PC-3 (cell line): ENCODE data around the gene PCDH9. TPM values are rescaled to one million over a fixed set of nuclear protein-coding genes. Genes with fewer than 3 reads are reported as not detected.

ENCODE experiments used
- ATAC-seq: fragments of 200-7000 bp; cut with Tn5 transposase; 2 replicates; pipeline ENCODE4 v1.9.1; 2020; ENCODE audit warnings: mild to moderate bottlenecking, moderate library complexity
- BruUV-seq: library from RNA; stranded (reverse); fragments of 400-500 nt; replicated peaks from 2 replicates; lab custom pipeline; 2021; lab: Mats Ljungman, UMichigan
- CTCF ChIA-PET: fragments of 300-600 bp; sonication (Branson Sonifier 250); formaldehyde crosslinking; loops from one replicate; lab custom pipeline; 2022; ENCODE audit warnings: antibody characterized with exemption; lab: Charles Lee
- POLR2A ChIA-PET: fragments of 300-600 bp; sonication (Branson Sonifier 250); formaldehyde crosslinking; loops from one replicate; lab custom pipeline; 2022; ENCODE audit warnings: antibody characterized with exemption; ENCODE audit not compliant: unreplicated experiment; lab: Charles Lee
- DNase-seq: peaks from one replicate; pipeline ENCODE4 v3.0.0-alpha.2; 2015
- H2AFZ ChIP-seq: fragments of 300-600 bp; sonication (generic); 2 replicates; pipeline ENCODE4 v1.6.0; 2016; ENCODE audit warnings: antibody characterized with exemption, low read length
- H3F3A ChIP-seq: fragments of 300-600 bp; sonication (generic); one replicate; pipeline ENCODE4 v1.6.0; 2017; ENCODE audit warnings: antibody characterized with exemption, low read length, control low read depth, mild to moderate bottlenecking; ENCODE audit not compliant: unreplicated experiment
- H3K27ac ChIP-seq: fragments of 300-600 bp; sonication (generic); 2 replicates; pipeline ENCODE4 v1.5.1; 2016; ENCODE audit warnings: mild to moderate bottlenecking, low read length
- H3K27me3 ChIP-seq: fragments of 300-600 bp; sonication (generic); 2 replicates; pipeline ENCODE4 v1.6.1; 2016; ENCODE audit warnings: low read length, mixed read lengths
- H3K36me3 ChIP-seq: fragments of 300-600 bp; sonication (generic); 2 replicates; pipeline ENCODE4 v1.6.1; 2016; ENCODE audit warnings: low read depth, mixed run types, low read length, mixed read lengths
- H3K4me1 ChIP-seq: fragments of 300-600 bp; sonication (generic); 2 replicates; pipeline ENCODE4 v1.5.1; 2016; ENCODE audit warnings: low read length; ENCODE audit not compliant: insufficient read depth
- H3K4me2 ChIP-seq: fragments of 300-600 bp; sonication (generic); 2 replicates; pipeline ENCODE4 v1.6.0; 2016; ENCODE audit warnings: low read length
- H3K4me3 ChIP-seq: fragments of 300-600 bp; sonication (generic); 2 replicates; pipeline ENCODE4 v1.5.1; 2016; ENCODE audit warnings: mild to moderate bottlenecking, low read length, mixed read lengths
- H3K79me2 ChIP-seq: fragments of 300-600 bp; sonication (generic); 2 replicates; pipeline ENCODE4 v1.6.1; 2017; ENCODE audit warnings: low read length, mixed read lengths
- H3K9ac ChIP-seq: fragments of 300-600 bp; sonication (generic); 2 replicates; pipeline ENCODE4 v1.6.0; 2016; ENCODE audit warnings: mild to moderate bottlenecking, low read length
- H3K9me2 ChIP-seq: fragments of 300-600 bp; sonication (generic); replicated peaks from 2 replicates; pipeline ENCODE4 v1.6.1; 2016; ENCODE audit warnings: mixed run types, low read length, mixed read lengths
- H3K9me3 ChIP-seq: fragments of 300-600 bp; sonication (generic); 2 replicates; pipeline ENCODE4 v1.6.1; 2016; ENCODE audit warnings: low read length, mixed read lengths
- H4K20me1 ChIP-seq: fragments of 300-600 bp; sonication (generic); 2 replicates; pipeline ENCODE4 v1.6.1; 2016; ENCODE audit warnings: low read length, mixed read lengths
- CTCF ChIP-seq: fragments of 300-600 bp; sonication (generic); conservative IDR thresholded peaks from 2 replicates; pipeline ENCODE4 v1.5.1; 2017; ENCODE audit warnings: antibody characterized with exemption, low read depth, mild to moderate bottlenecking, low read length
- EZH2 ChIP-seq: fragments of 300-600 bp; sonication (generic); IDR thresholded peaks from one replicate; pipeline ENCODE4 v1.6.1; 2017; ENCODE audit warnings: antibody characterized with exemption, mild to moderate bottlenecking, low read length; ENCODE audit not compliant: unreplicated experiment
- EZH2phosphoT487 ChIP-seq: fragments of 300-600 bp; sonication (generic); IDR thresholded peaks from 2 replicates; pipeline ENCODE4 v1.6.1; 2018; ENCODE audit warnings: mild to moderate bottlenecking, antibody characterized with exemption, low read length, borderline replicate concordance
- intact Hi-C: fragments of 100-400 bp; cut with micrococcal nuclease; formaldehyde crosslinking; loops from 2 replicates; pipeline ENCODE4 v1.9.0; 2023
- total RNA-seq: library from RNA; depleted of rRNA; stranded (reverse); fragments of >200 nt; gene quantifications from 2 replicates; pipeline ENCODE4 v1.2.3, GENCODE V29; 2014

The PCDH9 gene
- total RNA-seq, 1 experiment from 2014 or later: 0.98 TPM

DNA sequence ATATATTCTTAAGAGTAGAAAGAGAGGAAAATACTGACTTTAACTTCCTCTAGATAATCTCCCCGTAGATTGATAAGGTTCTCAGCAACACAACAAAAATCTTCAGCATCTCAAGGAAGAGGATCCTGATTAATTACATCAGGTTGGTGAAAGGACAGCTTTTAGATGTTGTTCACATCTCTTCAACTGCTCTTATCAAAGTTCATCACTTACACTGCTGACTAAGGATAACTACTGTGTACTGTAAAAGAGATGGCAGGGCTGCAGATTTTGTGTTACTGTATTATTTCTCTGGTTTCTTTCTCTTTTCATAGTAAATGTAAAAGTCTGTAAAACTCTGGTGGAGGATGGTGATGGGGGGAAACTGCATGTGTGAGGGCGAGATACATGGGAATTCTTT, 133.7 kb downstream of the PCDH9 start:
- ATAC-seq (no peak), DNase-seq (no peak)
- intact Hi-C loops: no loop called here
- no TSS peak for BruUV-seq
- CTCF ChIA-PET: no interaction called here
- H3F3A ChIP-seq: no peaks in the 10 kb centered on the region
- no peaks in the 10 kb centered on the region for H3K9me2 ChIP-seq
- no peaks in the 10 kb centered on the region for H3K79me2 ChIP-seq
- H3K4me3 ChIP-seq: no peak overlapping the region
- no peak overlapping the region for H3K4me2 ChIP-seq
- H3K36me3 ChIP-seq: no peaks in the 10 kb centered on the region
- H3K9me3 ChIP-seq: no peaks in the 10 kb centered on the region
- POLR2A ChIA-PET: no interaction called here
- no peak overlapping the region for H3K9ac ChIP-seq
- TF ChIP-seq EZH2phosphoT487 (no peak), EZH2 (no peak), CTCF (no peak)
- H2AFZ ChIP-seq: no peak overlapping the region
- H3K27me3 ChIP-seq: no peaks in the 10 kb centered on the region
- H3K4me1 ChIP-seq: no peaks in the 10 kb centered on the region
- no peaks in the 10 kb centered on the region for H4K20me1 ChIP-seq
- H3K27ac ChIP-seq: no peak overlapping the region

DNA sequence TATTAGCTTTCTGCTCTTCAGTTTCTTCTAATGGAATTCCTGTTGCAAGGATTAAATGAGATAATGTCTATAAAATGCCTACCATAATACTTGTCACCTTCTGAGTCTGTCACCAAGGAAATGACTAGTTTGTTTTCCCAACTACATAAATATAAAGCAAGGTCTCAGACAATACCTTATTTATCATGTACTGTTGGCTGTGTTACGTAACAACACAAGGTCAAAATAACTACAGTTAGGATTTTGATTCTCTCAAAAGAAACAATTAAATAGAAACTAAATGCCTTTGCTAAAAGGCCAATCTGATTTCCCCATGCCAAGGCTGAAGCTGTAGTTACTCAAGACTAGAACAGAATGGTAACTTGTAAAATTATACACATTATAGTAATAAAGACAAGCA, 134.5 kb downstream of the PCDH9 start:
- H2AFZ ChIP-seq: no peak overlapping the region
- CTCF ChIA-PET: no interaction called here
- H3K27ac ChIP-seq: no peak overlapping the region
- intact Hi-C loops: no loop called here
- H3K9ac ChIP-seq: no peak overlapping the region
- POLR2A ChIA-PET: no interaction called here
- BruUV-seq: no TSS peak
- no peaks in the 10 kb centered on the region for H3K36me3 ChIP-seq
- ATAC-seq: no peak
- no peak for TF ChIP-seq EZH2phosphoT487
- H4K20me1 ChIP-seq: no peaks in the 10 kb centered on the region
- no peaks in the 10 kb centered on the region for H3K79me2 ChIP-seq
- H3K4me2 ChIP-seq: no peak overlapping the region
- no peaks in the 10 kb centered on the region for H3K27me3 ChIP-seq
- no peak overlapping the region for H3K4me3 ChIP-seq
- H3K4me1 ChIP-seq: no peaks in the 10 kb centered on the region
- H3F3A ChIP-seq: no peaks in the 10 kb centered on the region
- no peaks in the 10 kb centered on the region for H3K9me2 ChIP-seq
- DNase-seq: peak; percentile 2
- H3K9me3 ChIP-seq: no peaks in the 10 kb centered on the region

DNA sequence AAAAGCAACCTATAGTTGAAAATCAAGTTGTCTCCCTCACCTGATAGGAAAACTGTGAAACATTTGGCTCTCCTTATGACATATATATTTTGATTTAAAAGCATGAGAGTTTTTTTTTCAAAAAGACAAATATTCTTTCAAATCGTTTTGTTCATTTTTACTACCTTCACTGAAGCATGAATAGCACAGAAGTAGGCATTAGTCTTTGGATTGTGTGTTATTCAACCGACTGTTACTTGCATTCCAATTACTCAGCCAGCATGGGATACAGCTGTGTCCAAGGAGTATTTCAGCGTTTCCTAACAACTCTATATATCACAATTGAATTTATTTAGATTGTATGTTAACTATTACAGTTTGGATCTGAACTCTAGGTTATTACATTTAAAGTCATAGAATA, 135.2 kb downstream of the PCDH9 start:
- H4K20me1 ChIP-seq: no peaks in the 10 kb centered on the region
- no peak overlapping the region for H3K27ac ChIP-seq
- H3F3A ChIP-seq: no peaks in the 10 kb centered on the region
- BruUV-seq: no TSS peak
- TF ChIP-seq EZH2phosphoT487: no peak
- no peak for TF ChIP-seq CTCF
- no peak for TF ChIP-seq EZH2
- DNase-seq (no peak), ATAC-seq (no peak)
- H3K36me3 ChIP-seq: no peaks in the 10 kb centered on the region
- intact Hi-C loops: no loop called here
- ChIA-PET POLR2A (no interaction called here), CTCF (no interaction called here)
- H3K27me3 ChIP-seq: no peaks in the 10 kb centered on the region
- no peak overlapping the region for H3K9ac ChIP-seq
- H3K4me3 ChIP-seq: no peak overlapping the region
- no peaks in the 10 kb centered on the region for H3K4me1 ChIP-seq
- H3K79me2 ChIP-seq: no peaks in the 10 kb centered on the region
- no peaks in the 10 kb centered on the region for H3K9me2 ChIP-seq
- H2AFZ ChIP-seq: no peak overlapping the region
- H3K9me3 ChIP-seq: no peaks in the 10 kb centered on the region
- no peak overlapping the region for H3K4me2 ChIP-seq
